Panc1 (cell line): ENCODE results near the gene SAA2. TPM values are rescaled to one million over a fixed set of nuclear protein-coding genes. Genes with fewer than 3 reads are reported as not detected.

Source experiments
- ATAC-seq: fragments of 200-7000 bp; cut with Tn5 transposase; 2 replicates; pipeline ENCODE4 v1.9.1; 2020; ENCODE audit warnings: mild to moderate bottlenecking, moderate library complexity
- BruUV-seq: library from RNA; stranded (reverse); fragments of 400-500 nt; replicated peaks from 2 replicates; lab custom pipeline; 2021; lab: Mats Ljungman, UMichigan
- CTCF ChIA-PET: fragments of 300-600 bp; sonication (Branson Sonifier 250); formaldehyde crosslinking; loops from one replicate; lab custom pipeline; 2022; ENCODE audit warnings: antibody characterized with exemption; lab: Charles Lee
- POLR2A ChIA-PET: fragments of 300-600 bp; sonication (Branson Sonifier 250); formaldehyde crosslinking; loops from one replicate; lab custom pipeline; 2022; ENCODE audit warnings: antibody characterized with exemption; lab: Charles Lee
- DNase-seq: peaks from one replicate; pipeline ENCODE4 v3.0.0-alpha.2; 2010; ENCODE audit warnings: low read depth, low spot score
- H3K27ac ChIP-seq: 2 replicates; pipeline ENCODE4 v1.5.1; 2011; ENCODE audit warnings: mild to moderate bottlenecking, low read length, inconsistent platforms
- H3K27me3 ChIP-seq: fragments of 200-500 bp; sonication (Bioruptor generic); 2 replicates; pipeline ENCODE4 v1.6.0; 2014; ENCODE audit warnings: low read length, inconsistent platforms; ENCODE audit not compliant: control insufficient read depth, insufficient read depth
- H3K36me3 ChIP-seq: fragments of 200-500 bp; sonication (Bioruptor generic); 2 replicates; pipeline ENCODE4 v1.5.1; 2014; ENCODE audit warnings: inconsistent platforms, mild to moderate bottlenecking, low read length, moderate library complexity; ENCODE audit not compliant: control insufficient read depth, insufficient read depth
- H3K4me1 ChIP-seq: 2 replicates; pipeline ENCODE4 v1.5.1; 2011; ENCODE audit warnings: inconsistent platforms, mild to moderate bottlenecking, low read length, moderate library complexity; ENCODE audit not compliant: control insufficient read depth, insufficient read depth
- H3K4me3 ChIP-seq, 2 experiments: 2 replicates each; pipeline ENCODE4 v1.5.1; 2011 to 2012; ENCODE audit warnings: low read depth in 2 of 2, low read length in 2 of 2, mild to moderate bottlenecking in 2 of 2, inconsistent platforms in 1 of 2, moderate library complexity in 1 of 2
- H3K9me3 ChIP-seq: fragments of 200-500 bp; sonication (Bioruptor generic); 2 replicates; pipeline ENCODE4 v1.5.1; 2014; ENCODE audit warnings: low read depth, mild to moderate bottlenecking, inconsistent platforms, low read length, moderate library complexity; ENCODE audit not compliant: control insufficient read depth, insufficient read depth
- POLR2AphosphoS5 ChIP-seq: IDR thresholded peaks from 2 replicates; pipeline ENCODE4 v1.6.1; 2012; ENCODE audit warnings: mild to moderate bottlenecking, low read depth, low read length, moderate library complexity
- SIN3A ChIP-seq: IDR thresholded peaks from 2 replicates; pipeline ENCODE4 v1.6.1; 2012; ENCODE audit warnings: low read depth, mild to moderate bottlenecking, low read length, moderate library complexity, borderline replicate concordance; ENCODE audit not compliant: insufficient read depth
- TCF7L2 ChIP-seq: IDR thresholded peaks from 2 replicates; pipeline ENCODE4 v1.6.1; 2011; ENCODE audit warnings: mild to moderate bottlenecking, low read depth, low read length, inconsistent platforms
- in situ Hi-C: cut with HindIII; loops from 2 replicates; pipeline ENCODE4 v1.10.0; 2016; ENCODE audit warnings: low sequenced_read_pairs, low pct_unique_long_range_greater_than_20kb
- intact Hi-C: fragments of 100-400 bp; cut with micrococcal nuclease; formaldehyde crosslinking; loops from one replicate; pipeline ENCODE4 v1.10.0; 2022; ENCODE audit not compliant: unreplicated experiment
- total RNA-seq: library from RNA; stranded (reverse); gene quantifications from one replicate; pipeline ENCODE4 v1.2.1, GENCODE V29; 2021; ENCODE audit not compliant: unreplicated experiment
- TF ChIP-seq, protein P1 (sequence below): fragments of 450-650 bp; IDR thresholded peaks from 2 replicates; pipeline ENCODE4 v1.5.1; 2017; ENCODE audit warnings: mild to moderate bottlenecking
- TF ChIP-seq, protein P2 (sequence below), 2 experiments: IDR thresholded peaks; 2 replicates each; pipeline ENCODE4 v1.6.1; 2011 to 2012; ENCODE audit warnings: low read depth in 2 of 2, control low read depth in 1 of 2, low read length in 1 of 2, mild to moderate bottlenecking in 1 of 2, moderate library complexity in 1 of 2; ENCODE audit not compliant: insufficient read depth in 1 of 2

Gene SAA2
- total RNA-seq, 1 experiment from 2014 or later, result 4.0 TPM

DNA sequence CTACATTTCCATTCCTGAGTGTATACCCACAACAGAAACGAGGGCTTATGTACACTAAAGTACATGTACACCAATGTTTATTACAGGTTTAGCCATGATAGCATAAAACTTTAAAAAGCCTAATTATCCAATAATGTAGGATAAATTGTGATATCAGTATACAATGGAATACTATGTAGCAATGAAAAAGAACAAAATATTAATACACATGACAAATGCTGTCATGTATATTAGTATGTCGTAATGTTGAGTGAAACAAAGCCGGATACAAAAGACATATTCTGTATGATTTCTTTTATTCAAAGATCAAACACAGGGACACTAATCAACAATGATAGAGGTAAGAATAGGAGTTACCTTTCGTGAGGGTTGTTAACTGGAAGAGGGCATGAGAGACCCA, 14.6 kb downstream of the SAA2 start:
- H3K9me3 ChIP-seq, result no peaks in the 10 kb centered on the region
- intact Hi-C loops, result no loop called here
- TF ChIP-seq, protein P1, sequence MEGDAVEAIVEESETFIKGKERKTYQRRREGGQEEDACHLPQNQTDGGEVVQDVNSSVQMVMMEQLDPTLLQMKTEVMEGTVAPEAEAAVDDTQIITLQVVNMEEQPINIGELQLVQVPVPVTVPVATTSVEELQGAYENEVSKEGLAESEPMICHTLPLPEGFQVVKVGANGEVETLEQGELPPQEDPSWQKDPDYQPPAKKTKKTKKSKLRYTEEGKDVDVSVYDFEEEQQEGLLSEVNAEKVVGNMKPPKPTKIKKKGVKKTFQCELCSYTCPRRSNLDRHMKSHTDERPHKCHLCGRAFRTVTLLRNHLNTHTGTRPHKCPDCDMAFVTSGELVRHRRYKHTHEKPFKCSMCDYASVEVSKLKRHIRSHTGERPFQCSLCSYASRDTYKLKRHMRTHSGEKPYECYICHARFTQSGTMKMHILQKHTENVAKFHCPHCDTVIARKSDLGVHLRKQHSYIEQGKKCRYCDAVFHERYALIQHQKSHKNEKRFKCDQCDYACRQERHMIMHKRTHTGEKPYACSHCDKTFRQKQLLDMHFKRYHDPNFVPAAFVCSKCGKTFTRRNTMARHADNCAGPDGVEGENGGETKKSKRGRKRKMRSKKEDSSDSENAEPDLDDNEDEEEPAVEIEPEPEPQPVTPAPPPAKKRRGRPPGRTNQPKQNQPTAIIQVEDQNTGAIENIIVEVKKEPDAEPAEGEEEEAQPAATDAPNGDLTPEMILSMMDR, result no peak
- TF ChIP-seq POLR2AphosphoS5 (no peak), SIN3A (no peak), TCF7L2 (no peak)
- TF ChIP-seq, protein P2, sequence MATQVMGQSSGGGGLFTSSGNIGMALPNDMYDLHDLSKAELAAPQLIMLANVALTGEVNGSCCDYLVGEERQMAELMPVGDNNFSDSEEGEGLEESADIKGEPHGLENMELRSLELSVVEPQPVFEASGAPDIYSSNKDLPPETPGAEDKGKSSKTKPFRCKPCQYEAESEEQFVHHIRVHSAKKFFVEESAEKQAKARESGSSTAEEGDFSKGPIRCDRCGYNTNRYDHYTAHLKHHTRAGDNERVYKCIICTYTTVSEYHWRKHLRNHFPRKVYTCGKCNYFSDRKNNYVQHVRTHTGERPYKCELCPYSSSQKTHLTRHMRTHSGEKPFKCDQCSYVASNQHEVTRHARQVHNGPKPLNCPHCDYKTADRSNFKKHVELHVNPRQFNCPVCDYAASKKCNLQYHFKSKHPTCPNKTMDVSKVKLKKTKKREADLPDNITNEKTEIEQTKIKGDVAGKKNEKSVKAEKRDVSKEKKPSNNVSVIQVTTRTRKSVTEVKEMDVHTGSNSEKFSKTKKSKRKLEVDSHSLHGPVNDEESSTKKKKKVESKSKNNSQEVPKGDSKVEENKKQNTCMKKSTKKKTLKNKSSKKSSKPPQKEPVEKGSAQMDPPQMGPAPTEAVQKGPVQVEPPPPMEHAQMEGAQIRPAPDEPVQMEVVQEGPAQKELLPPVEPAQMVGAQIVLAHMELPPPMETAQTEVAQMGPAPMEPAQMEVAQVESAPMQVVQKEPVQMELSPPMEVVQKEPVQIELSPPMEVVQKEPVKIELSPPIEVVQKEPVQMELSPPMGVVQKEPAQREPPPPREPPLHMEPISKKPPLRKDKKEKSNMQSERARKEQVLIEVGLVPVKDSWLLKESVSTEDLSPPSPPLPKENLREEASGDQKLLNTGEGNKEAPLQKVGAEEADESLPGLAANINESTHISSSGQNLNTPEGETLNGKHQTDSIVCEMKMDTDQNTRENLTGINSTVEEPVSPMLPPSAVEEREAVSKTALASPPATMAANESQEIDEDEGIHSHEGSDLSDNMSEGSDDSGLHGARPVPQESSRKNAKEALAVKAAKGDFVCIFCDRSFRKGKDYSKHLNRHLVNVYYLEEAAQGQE (IDR thresholded peaks at IDR 0.05; ENCODE audit: insufficient read depth in 1 of 2, low read depth in 2 of 2, low read length in 1 of 2), result no peak
- BruUV-seq, result no TSS peak
- no peak overlapping the region for H3K27ac ChIP-seq
- ChIA-PET CTCF (no interaction called here), POLR2A (no interaction called here)
- ATAC-seq (no peak), DNase-seq (no peak)
- no peak overlapping the region for H3K4me3 ChIP-seq
- H3K36me3 ChIP-seq, result no peaks in the 10 kb centered on the region
- peaks cover 12% of the 10 kb centered on the region; the same call in 1 of the 2 replicates for H3K27me3 ChIP-seq
- H3K4me1 ChIP-seq, result no peaks in the 10 kb centered on the region
- in situ Hi-C loops, result no loop called here

DNA sequence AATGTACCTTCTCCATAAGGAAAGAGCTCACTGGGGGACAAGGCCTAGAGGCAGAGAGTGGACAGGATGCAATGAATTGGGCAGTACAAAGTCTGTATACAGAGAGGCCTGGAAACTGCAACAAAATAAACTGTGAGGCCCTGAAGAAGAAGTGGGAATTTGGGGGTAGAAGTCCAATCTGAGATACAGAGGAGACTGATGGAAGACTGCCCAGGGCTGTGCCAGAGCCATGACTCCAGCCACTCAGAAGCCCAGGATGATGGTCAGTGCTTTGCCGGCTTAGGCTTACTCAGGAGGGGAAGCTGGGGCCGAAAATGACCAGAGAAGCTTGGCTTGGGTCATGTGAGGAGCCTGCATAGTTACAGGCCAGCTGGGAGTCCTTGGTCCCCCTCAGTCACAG, 17.6 kb downstream of the SAA2 start:
- POLR2A ChIA-PET, result no interaction called here
- Histone ChIP-seq H3K4me3 (no peak overlapping the region), H3K4me1 (no peaks in the 10 kb centered on the region), H3K9me3 (no peaks in the 10 kb centered on the region), H3K27me3 (peaks cover 5% of the 10 kb centered on the region; the same call in 1 of the 2 replicates), H3K27ac (no peak overlapping the region), H3K36me3 (no peaks in the 10 kb centered on the region)
- CTCF ChIA-PET, result no interaction called here
- TF ChIP-seq POLR2AphosphoS5, result no peak
- TF ChIP-seq SIN3A, result no peak
- TF ChIP-seq, protein P1, result no peak
- TF ChIP-seq TCF7L2, result no peak
- TF ChIP-seq, protein P2 (IDR thresholded peaks at IDR 0.05; ENCODE audit: insufficient read depth in 1 of 2, low read depth in 2 of 2, low read length in 1 of 2), result no peak
- DNase-seq (no peak), ATAC-seq (no peak)
- intact Hi-C loops (no loop called here), in situ Hi-C loops (no loop called here)
- BruUV-seq, result no TSS peak
